ENCODE results near the gene TRAF7.
A peak's percentile ranks its signal among the peaks of the same experiment; 100 is the strongest.

The TRAF7 gene

GRCh38 chr16:2148714-2149629 lies 6.6 kb upstream of the TRAF7 start:
- H3K27ac ChIP-seq (ENCODE audit: low read depth, low read length) = no peak overlapping the region
- H3K4me2 ChIP-seq (ENCODE audit: low read length) = peak overlapping the region; percentile 81
- TF ChIP-seq EZH2phosphoT487 (IDR thresholded peaks at IDR 0.05; ENCODE audit: borderline replicate concordance, low read length) (no peak), CTCF (IDR thresholded peaks at IDR 0.05; ENCODE audit: low read depth, low read length, poor library complexity, severe bottlenecking) (no peak)
- peaks cover 28% of the 10 kb centered on the region for H3K36me3 ChIP-seq (ENCODE audit: control insufficient read depth, low read length)
- peak overlapping the region; percentile 99 for H3K4me3 ChIP-seq (ENCODE audit: low read length)
- H3K9me3 ChIP-seq (ENCODE audit: control insufficient read depth, insufficient read depth, low read length) = no peaks in the 10 kb centered on the region
- H3F3A ChIP-seq (ENCODE audit: control insufficient read depth, insufficient read depth) = peaks cover 51% of the 10 kb centered on the region
- peaks cover 20% of the 10 kb centered on the region for H3K79me2 ChIP-seq (ENCODE audit: control insufficient read depth, low read length)
- peaks cover 58% of the 10 kb centered on the region for H3K4me1 ChIP-seq (ENCODE audit: control insufficient read depth, low read length)
- H3K27me3 ChIP-seq (ENCODE audit: control insufficient read depth, low read length) = peaks cover 6% of the 10 kb centered on the region; the same call in 1 of the 2 replicates
- peaks cover 19% of the 10 kb centered on the region for H4K20me1 ChIP-seq (ENCODE audit: control insufficient read depth, insufficient read depth, low read depth, low read length)
- no peaks in the 10 kb centered on the region for H3K9me2 ChIP-seq (replicated peaks; ENCODE audit: control insufficient read depth, low read length)

DNA sequence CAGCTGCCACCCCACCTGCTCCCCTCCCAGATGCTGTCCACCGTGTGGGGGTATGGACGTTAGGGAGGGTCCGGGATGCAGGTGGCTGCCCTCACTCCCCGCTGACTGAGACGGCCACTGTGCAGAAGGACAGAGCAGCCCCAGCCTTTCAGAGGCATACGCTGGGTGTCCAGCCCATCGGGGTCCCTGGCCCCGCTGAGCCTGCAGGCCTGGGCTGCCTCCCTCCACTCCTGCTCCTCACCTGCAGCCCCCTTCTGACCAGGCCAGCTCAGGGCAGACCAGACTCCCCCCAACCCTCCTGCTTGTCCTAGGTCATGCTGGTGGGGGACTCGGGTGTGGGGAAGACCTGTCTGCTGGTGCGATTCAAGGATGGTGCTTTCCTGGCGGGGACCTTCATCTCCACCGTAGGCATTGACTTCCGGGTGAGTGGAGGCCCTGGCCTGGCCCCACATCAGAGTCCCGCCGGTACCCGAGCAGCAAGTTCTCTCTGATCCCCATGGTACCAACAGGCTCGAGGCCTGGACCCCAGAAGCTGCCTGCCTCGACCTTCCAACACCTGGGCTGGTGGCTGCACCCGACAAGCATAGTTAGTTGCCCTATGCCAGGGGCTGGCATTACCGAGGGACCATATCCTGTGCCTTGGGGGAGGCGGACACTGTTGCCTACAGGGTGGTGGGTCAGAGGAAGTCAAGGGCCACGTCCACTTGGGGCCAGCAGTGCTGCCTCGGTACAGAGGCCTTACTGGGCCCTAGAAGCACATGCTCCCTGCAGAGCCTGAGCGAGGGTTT lies 5.8 kb upstream of the TRAF7 start:
- H3F3A ChIP-seq (ENCODE audit: control insufficient read depth, insufficient read depth) = peaks cover 60% of the 10 kb centered on the region

More for the DNA sequence above, 5.8 kb upstream of the TRAF7 start:
- TF ChIP-seq EZH2phosphoT487 (IDR thresholded peaks at IDR 0.05; ENCODE audit: borderline replicate concordance, low read length) (no peak), CTCF (IDR thresholded peaks at IDR 0.05; ENCODE audit: low read depth, low read length, poor library complexity, severe bottlenecking) (no peak)
- H3K27ac ChIP-seq (ENCODE audit: low read depth, low read length) = peak overlapping the region; percentile 93
- H3K9me3 ChIP-seq (ENCODE audit: control insufficient read depth, insufficient read depth, low read length) = no peaks in the 10 kb centered on the region
- H4K20me1 ChIP-seq (ENCODE audit: control insufficient read depth, insufficient read depth, low read depth, low read length) = peaks cover 28% of the 10 kb centered on the region
- peaks cover 29% of the 10 kb centered on the region for H3K79me2 ChIP-seq (ENCODE audit: control insufficient read depth, low read length)
- peaks cover 58% of the 10 kb centered on the region for H3K4me1 ChIP-seq (ENCODE audit: control insufficient read depth, low read length)
- H3K9me2 ChIP-seq (replicated peaks; ENCODE audit: control insufficient read depth, low read length) = no peaks in the 10 kb centered on the region
- H3K4me3 ChIP-seq (ENCODE audit: low read length) = peak overlapping the region; percentile 99
- peak overlapping the region; percentile 81 for H3K4me2 ChIP-seq (ENCODE audit: low read length)
- peaks cover 36% of the 10 kb centered on the region for H3K36me3 ChIP-seq (ENCODE audit: control insufficient read depth, low read length)
- H3K27me3 ChIP-seq (ENCODE audit: control insufficient read depth, low read length) = peaks cover 8% of the 10 kb centered on the region; the same call in 1 of the 2 replicates
